GM18909 (cell line): ENCODE results near the gene COLEC11.
"Not testable (repeated sequence)": the region's sequence is repeated elsewhere in the genome, so short reads cannot be mapped to it uniquely, and the experiment has no call there.

Source experiments
- ATAC-seq: cut with Tn5 transposase; IDR thresholded peaks from one replicate; pipeline ENCODE4 v1.9.1; 2021; ENCODE audit warnings: mild to moderate bottlenecking; ENCODE audit not compliant: unreplicated experiment, poor library complexity

Gene COLEC11

GRCh38 chr2:3604207-3604877 is 9.4 kb downstream of the COLEC11 start:
- ATAC-seq, result no peak

GRCh38 chr2:3604991-3605961 is 10.4 kb downstream of the COLEC11 start:
- peak; percentile 67 for ATAC-seq

GRCh38 chr2:3606028-3606369 is 11.1 kb downstream of the COLEC11 start:
- no peak for ATAC-seq

- ATAC-seq, result no peak
Measured at GRCh38 chr2:3606370-3607201, 11.7 kb downstream of the COLEC11 start.

- ATAC-seq, result no peak
Measured at GRCh38 chr2:3608373-3609278, 13.7 kb downstream of the COLEC11 start.

- ATAC-seq, result peak; percentile 61
Measured at GRCh38 chr2:3609279-3609673, 14.4 kb downstream of the COLEC11 start.

- no peak for ATAC-seq
Measured at GRCh38 chr2:3610415-3610814, 15.5 kb downstream of the COLEC11 start.

- ATAC-seq, result no peak
Measured at GRCh38 chr2:3610881-3611505, 16.1 kb downstream of the COLEC11 start.

GRCh38 chr2:3611589-3611988 is 16.7 kb downstream of the COLEC11 start:
- ATAC-seq, result no peak

GRCh38 chr2:3612639-3613523 is 18.0 kb downstream of the COLEC11 start:
- ATAC-seq, result no peak

GRCh38 chr2:3613524-3613905 is 18.6 kb downstream of the COLEC11 start:
- ATAC-seq, result no peak

- not testable (repeated sequence) for ATAC-seq
Measured at GRCh38 chr2:3614743-3615142, 19.8 kb downstream of the COLEC11 start.

GRCh38 chr2:3615541-3616200 is 20.8 kb downstream of the COLEC11 start:
- not testable (repeated sequence) for ATAC-seq

- ATAC-seq, result not testable (repeated sequence)
Measured at GRCh38 chr2:3616435-3617197, 21.7 kb downstream of the COLEC11 start.

- ATAC-seq, result no peak
Measured at GRCh38 chr2:3617198-3617890, 22.4 kb downstream of the COLEC11 start.

- ATAC-seq, result no peak
Measured at GRCh38 chr2:3618367-3618766, 23.5 kb downstream of the COLEC11 start.
